Upper lobe of left lung (tissue), 6 donors: ENCODE data around the gene HIBADH. TPM values are rescaled to one million over a fixed set of nuclear protein-coding genes. Genes with fewer than 3 reads are reported as not detected.

ENCODE experiments used
- ATAC-seq, 2 donors: fragments of 200-7000 bp; cut with Tn5 transposase; one replicate each; pipeline ENCODE4 v1.9.1; 2022; ENCODE audit warnings: mild to moderate bottlenecking in 2 of 2, moderate library complexity in 2 of 2; ENCODE audit not compliant: low FRiP score in 2 of 2
- DNase-seq, 2 donors: peaks; one replicate each; pipeline ENCODE4 v3.0.0-alpha.2; 2019 to 2020
- H3K27ac ChIP-seq, 4 donors: fragments of 200-600 bp; sonication (generic); one replicate each; pipeline ENCODE4 v1.5.1; 2016 to 2019
- H3K27me3 ChIP-seq, 4 donors: fragments of 200-600 bp; sonication (generic); one replicate each; pipeline ENCODE4 v1.5.1; 2017 to 2019
- H3K36me3 ChIP-seq, 4 donors: fragments of 200-600 bp; sonication (generic); one replicate each; pipeline ENCODE4 v1.5.1; 2016 to 2019
- H3K4me1 ChIP-seq, 4 donors: fragments of 200-600 bp; sonication (generic); one replicate each; pipeline ENCODE4 v1.5.1; 2018 to 2019
- H3K4me3 ChIP-seq, 4 donors: fragments of 200-600 bp; sonication (generic); one replicate each; pipeline ENCODE4 v1.5.1; 2017 to 2019; ENCODE audit warnings: mild to moderate bottlenecking in 2 of 4, moderate library complexity in 1 of 4
- H3K9me3 ChIP-seq, 4 donors: fragments of 200-600 bp; sonication (generic); one replicate each; pipeline ENCODE4 v1.5.1; 2018 to 2019
- EP300 ChIP-seq, 4 donors: sonication (generic); formaldehyde crosslinking; IDR thresholded peaks; one replicate each; pipeline ENCODE4 v1.5.1; 2017; ENCODE audit warnings: antibody characterized with exemption in 4 of 4, control low read depth in 2 of 4
- POLR2A ChIP-seq, 4 donors: fragments of 450-650 bp; IDR thresholded peaks; one replicate each; pipeline ENCODE4 v1.5.1; 2016 to 2017; ENCODE audit warnings: antibody characterized with exemption in 4 of 4, mild to moderate bottlenecking in 2 of 4
- POLR2AphosphoS5 ChIP-seq, 2 donors: sonication (generic); formaldehyde crosslinking; IDR thresholded peaks; one replicate each; pipeline ENCODE4 v1.5.1; 2017; ENCODE audit warnings: antibody characterized with exemption in 2 of 2
- WGBS, 2 donors: methylation state at CpG; one replicate each; pipeline ENCODE4 v1.1.5; 2017 to 2018; 5-methylcytosine and 5-hydroxymethylcytosine counted together
- total RNA-seq, 6 donors: library from RNA; depleted of rRNA in 4 of 6; stranded (reverse); fragments of >200 nt in 4 of 6; gene quantifications; one replicate each; pipeline versions ENCODE4 v1.1.0 to v1.2.1, GENCODE V29; 2016 to 2021
- TF ChIP-seq, protein P1 (sequence below), 6 experiments: fragments of 450-650 bp in 4 of 6; fragments of 200-600 bp in 2 of 6; sonication (generic) in 2 of 6; IDR thresholded peaks; one replicate each; pipeline ENCODE4 v1.5.1; 2016 to 2019; ENCODE audit warnings: antibody characterized with exemption in 6 of 6
- donor health status: DM: no; HTN: no; CAD: no; lungs with moderate emphysema.
- donor health status: DM: no; HTN: yes; CAD: no; lungs with severe emphysema.

HIBADH gene
- total RNA-seq, 6 donors from 2014 or later = 7.4 to 26.1 (median 21.8) TPM

GRCh38 chr7:27689150-27689549, 26.5 kb upstream of the HIBADH start:
- no peak for ATAC-seq
- 62 to 68% methylated on average over 1 of the region's 1 CpG for WGBS, 2 donors
- Histone ChIP-seq H3K9me3 (no peaks in the 10 kb centered on the region), H3K27me3 (no peaks in the 10 kb centered on the region), H3K4me1 (no peaks in the 10 kb centered on the region), H3K27ac (no peak overlapping the region), H3K4me3 (no peak overlapping the region), H3K36me3 (no peaks in the 10 kb centered on the region)
- no peak for DNase-seq
- TF ChIP-seq POLR2AphosphoS5 (IDR thresholded peaks at IDR 0.05) (no peak), EP300 (IDR thresholded peaks at IDR 0.05) (no peak), POLR2A (IDR thresholded peaks at IDR 0.05) (no peak)
- TF ChIP-seq, protein P1, sequence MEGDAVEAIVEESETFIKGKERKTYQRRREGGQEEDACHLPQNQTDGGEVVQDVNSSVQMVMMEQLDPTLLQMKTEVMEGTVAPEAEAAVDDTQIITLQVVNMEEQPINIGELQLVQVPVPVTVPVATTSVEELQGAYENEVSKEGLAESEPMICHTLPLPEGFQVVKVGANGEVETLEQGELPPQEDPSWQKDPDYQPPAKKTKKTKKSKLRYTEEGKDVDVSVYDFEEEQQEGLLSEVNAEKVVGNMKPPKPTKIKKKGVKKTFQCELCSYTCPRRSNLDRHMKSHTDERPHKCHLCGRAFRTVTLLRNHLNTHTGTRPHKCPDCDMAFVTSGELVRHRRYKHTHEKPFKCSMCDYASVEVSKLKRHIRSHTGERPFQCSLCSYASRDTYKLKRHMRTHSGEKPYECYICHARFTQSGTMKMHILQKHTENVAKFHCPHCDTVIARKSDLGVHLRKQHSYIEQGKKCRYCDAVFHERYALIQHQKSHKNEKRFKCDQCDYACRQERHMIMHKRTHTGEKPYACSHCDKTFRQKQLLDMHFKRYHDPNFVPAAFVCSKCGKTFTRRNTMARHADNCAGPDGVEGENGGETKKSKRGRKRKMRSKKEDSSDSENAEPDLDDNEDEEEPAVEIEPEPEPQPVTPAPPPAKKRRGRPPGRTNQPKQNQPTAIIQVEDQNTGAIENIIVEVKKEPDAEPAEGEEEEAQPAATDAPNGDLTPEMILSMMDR (IDR thresholded peaks at IDR 0.05) = no peak

DNA sequence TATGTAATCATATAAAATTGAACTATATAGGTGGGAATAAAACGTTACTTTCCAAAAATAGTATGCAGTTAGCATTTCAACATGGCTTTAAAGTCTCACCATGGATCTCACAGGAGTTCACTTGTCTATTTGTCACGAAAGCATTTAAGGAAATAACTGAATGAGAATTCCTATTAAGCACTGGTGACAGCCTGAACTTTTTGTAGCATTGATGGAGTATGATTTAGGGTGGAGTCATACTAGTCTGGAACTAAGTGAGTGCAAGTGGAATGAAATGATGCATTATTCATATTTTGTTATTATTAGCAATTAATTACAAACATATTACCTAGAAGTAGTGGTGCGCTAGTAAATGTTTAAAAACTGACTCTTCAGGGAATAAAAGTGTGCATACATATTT, 26.0 kb upstream of the HIBADH start:
- ATAC-seq (no peak), DNase-seq (no peak)
- Histone ChIP-seq H3K27ac (no peak overlapping the region), H3K27me3 (no peaks in the 10 kb centered on the region), H3K36me3 (no peaks in the 10 kb centered on the region), H3K9me3 (no peaks in the 10 kb centered on the region), H3K4me3 (no peak overlapping the region), H3K4me1 (no peaks in the 10 kb centered on the region)
- no peak for TF ChIP-seq EP300 (IDR thresholded peaks at IDR 0.05)
- TF ChIP-seq POLR2A (IDR thresholded peaks at IDR 0.05) = no peak
- TF ChIP-seq, protein P1 (IDR thresholded peaks at IDR 0.05) = no peak
- no peak for TF ChIP-seq POLR2AphosphoS5 (IDR thresholded peaks at IDR 0.05)
- WGBS, 2 donors = 84 to 85% methylated on average over 3 of the region's 3 CpGs

- Histone ChIP-seq H3K9me3 (no peaks in the 10 kb centered on the region), H3K4me3 (no peak overlapping the region), H3K27me3 (no peaks in the 10 kb centered on the region), H3K27ac (no peak overlapping the region), H3K4me1 (no peaks in the 10 kb centered on the region), H3K36me3 (no peaks in the 10 kb centered on the region)
- TF ChIP-seq POLR2AphosphoS5 (IDR thresholded peaks at IDR 0.05) (no peak), EP300 (IDR thresholded peaks at IDR 0.05) (no peak), POLR2A (IDR thresholded peaks at IDR 0.05) (no peak)
- TF ChIP-seq, protein P1 (IDR thresholded peaks at IDR 0.05) = no peak
- ATAC-seq (no peak), DNase-seq (no peak)
- whole genome bisulfite sequencing, 2 donors = 81 to 87% methylated on average over 4 of the region's 4 CpGs
Observed at GRCh38 chr7:27688056-27688455, 25.4 kb upstream of the HIBADH start.

DNA sequence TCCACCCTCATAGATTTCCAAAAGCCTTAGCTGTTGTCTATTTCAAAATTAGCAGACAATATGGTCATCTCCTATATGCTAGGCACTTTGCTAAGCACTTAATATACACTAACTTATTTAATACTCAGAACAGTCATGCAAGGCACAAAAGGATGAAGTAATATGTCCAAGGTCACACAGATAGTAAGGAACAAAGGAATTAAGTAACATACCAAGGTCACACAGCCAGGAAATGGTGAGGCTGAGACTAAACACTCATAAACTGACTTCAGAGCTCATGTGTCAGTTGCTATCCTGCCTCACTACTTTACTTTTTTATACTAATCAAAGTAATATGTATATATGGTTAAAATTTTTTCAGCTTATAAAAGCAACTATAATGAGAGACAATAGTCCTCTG, 23.6 kb upstream of the HIBADH start:
- no peaks in the 10 kb centered on the region for H3K9me3 ChIP-seq
- TF ChIP-seq EP300 (IDR thresholded peaks at IDR 0.05) (no peak), POLR2A (IDR thresholded peaks at IDR 0.05) (no peak), POLR2AphosphoS5 (IDR thresholded peaks at IDR 0.05) (no peak)
- TF ChIP-seq, protein P1 (IDR thresholded peaks at IDR 0.05) = no peak

GRCh38 chr7:27685893-27686292, 23.2 kb upstream of the HIBADH start:
- 63 to 68% methylated on average over 2 of the region's 2 CpGs for WGBS, 2 donors
- Histone ChIP-seq H3K9me3 (no peaks in the 10 kb centered on the region), H3K27me3 (no peaks in the 10 kb centered on the region), H3K27ac (no peak overlapping the region), H3K4me1 (no peaks in the 10 kb centered on the region), H3K36me3 (no peaks in the 10 kb centered on the region), H3K4me3 (no peak overlapping the region)
- DNase-seq (no peak), ATAC-seq (no peak)
- TF ChIP-seq POLR2A (IDR thresholded peaks at IDR 0.05) (no peak), POLR2AphosphoS5 (IDR thresholded peaks at IDR 0.05) (no peak), EP300 (IDR thresholded peaks at IDR 0.05) (no peak)
- TF ChIP-seq, protein P1 (IDR thresholded peaks at IDR 0.05) = no peak

More for the DNA sequence above, 23.6 kb upstream of the HIBADH start:
- no peaks in the 10 kb centered on the region for H3K27me3 ChIP-seq
- H3K4me1 ChIP-seq = no peaks in the 10 kb centered on the region
- H3K27ac ChIP-seq = no peak overlapping the region
- DNase-seq = no peak
- H3K36me3 ChIP-seq = no peaks in the 10 kb centered on the region
- no peak overlapping the region for H3K4me3 ChIP-seq
- ATAC-seq = no peak
